ENCODE data around the gene RRP1B.

The RRP1B gene

GRCh38 chr21:43743947-43744346, 84.6 kb downstream of the RRP1B start:
- no peak for DNase-seq (ENCODE audit: low spot score)

GRCh38 chr21:43744725-43745124, 85.4 kb downstream of the RRP1B start:
- DNase-seq (ENCODE audit: low spot score) = no peak
